GM10266 (cell line): Measurements from ENCODE around the gene ACER3.

Experiments
- DNase-seq: peaks from one replicate; pipeline ENCODE4 v3.0.0; 2012; ENCODE audit errors: extremely low spot score
- TF ChIP-seq, protein P1 (sequence below): IDR thresholded peaks from 2 replicates; pipeline ENCODE4 v1.5.1; 2012; ENCODE audit warnings: mild to moderate bottlenecking, low read depth; ENCODE audit not compliant: control insufficient read depth, insufficient read depth; ENCODE audit errors: missing control alignments

ACER3 gene

DNA sequence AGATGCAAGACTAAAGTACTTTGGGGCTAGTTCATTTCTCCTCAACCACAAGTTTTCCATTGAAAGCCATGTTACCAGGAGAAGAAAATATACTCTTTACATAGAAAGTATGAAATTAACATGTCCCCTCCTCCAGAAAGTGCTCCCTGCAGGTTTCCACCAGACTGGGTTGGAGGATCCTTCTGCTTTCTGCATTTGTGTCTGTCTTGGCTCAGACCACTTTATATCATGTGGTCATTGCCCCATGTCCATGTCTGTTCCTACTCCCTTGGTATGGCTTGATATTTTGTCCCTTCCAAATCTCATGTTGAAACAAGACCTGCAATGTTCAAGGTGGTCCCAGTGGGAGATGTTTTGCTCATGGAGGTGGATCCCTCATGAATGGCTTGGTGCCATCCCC is 28.4 kb upstream of the ACER3 start:
- no peak for DNase-seq
- TF ChIP-seq, protein P1, sequence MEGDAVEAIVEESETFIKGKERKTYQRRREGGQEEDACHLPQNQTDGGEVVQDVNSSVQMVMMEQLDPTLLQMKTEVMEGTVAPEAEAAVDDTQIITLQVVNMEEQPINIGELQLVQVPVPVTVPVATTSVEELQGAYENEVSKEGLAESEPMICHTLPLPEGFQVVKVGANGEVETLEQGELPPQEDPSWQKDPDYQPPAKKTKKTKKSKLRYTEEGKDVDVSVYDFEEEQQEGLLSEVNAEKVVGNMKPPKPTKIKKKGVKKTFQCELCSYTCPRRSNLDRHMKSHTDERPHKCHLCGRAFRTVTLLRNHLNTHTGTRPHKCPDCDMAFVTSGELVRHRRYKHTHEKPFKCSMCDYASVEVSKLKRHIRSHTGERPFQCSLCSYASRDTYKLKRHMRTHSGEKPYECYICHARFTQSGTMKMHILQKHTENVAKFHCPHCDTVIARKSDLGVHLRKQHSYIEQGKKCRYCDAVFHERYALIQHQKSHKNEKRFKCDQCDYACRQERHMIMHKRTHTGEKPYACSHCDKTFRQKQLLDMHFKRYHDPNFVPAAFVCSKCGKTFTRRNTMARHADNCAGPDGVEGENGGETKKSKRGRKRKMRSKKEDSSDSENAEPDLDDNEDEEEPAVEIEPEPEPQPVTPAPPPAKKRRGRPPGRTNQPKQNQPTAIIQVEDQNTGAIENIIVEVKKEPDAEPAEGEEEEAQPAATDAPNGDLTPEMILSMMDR: no peak

DNA sequence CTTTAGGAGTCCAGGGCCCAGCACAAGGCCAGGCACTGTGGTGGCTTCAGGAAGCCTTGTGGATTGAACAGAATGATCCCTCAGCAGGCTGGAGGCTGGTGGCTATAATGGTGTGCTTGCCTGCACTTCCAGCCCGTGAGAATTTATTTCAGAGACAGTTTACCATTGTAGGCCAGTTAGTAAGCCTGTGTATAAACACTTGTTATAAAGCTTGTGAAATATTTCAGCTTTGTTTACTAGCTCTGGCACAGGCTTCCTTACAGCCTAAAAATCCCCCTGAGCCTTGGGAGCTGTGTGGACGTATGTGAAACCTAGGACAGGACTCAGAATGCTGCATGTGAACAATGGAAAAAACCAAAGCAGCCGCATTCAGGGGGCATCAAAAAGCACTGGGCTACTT is 26.6 kb upstream of the ACER3 start:
- TF ChIP-seq, protein P1: no peak
- DNase-seq: no peak

DNA sequence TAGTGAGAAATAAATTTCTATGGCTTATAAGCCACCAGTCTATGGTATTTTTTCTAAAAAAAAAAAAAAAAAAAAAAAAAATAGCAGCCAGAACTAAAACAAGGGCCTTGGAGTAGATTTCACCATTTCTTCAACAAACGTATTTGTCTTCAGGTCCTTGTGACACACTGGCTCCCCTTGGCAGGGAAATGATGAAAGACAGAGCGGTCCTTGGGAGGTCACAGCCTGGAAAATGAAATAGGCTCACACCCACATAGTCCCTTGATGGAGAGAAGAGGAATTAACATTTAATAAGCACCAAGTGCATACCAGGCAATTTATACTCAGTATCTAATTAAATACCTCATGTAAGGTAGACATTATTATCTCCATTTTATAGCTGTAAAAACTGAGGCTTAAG is 25.7 kb upstream of the ACER3 start:
- no peak for DNase-seq
- TF ChIP-seq, protein P1: no peak

DNA sequence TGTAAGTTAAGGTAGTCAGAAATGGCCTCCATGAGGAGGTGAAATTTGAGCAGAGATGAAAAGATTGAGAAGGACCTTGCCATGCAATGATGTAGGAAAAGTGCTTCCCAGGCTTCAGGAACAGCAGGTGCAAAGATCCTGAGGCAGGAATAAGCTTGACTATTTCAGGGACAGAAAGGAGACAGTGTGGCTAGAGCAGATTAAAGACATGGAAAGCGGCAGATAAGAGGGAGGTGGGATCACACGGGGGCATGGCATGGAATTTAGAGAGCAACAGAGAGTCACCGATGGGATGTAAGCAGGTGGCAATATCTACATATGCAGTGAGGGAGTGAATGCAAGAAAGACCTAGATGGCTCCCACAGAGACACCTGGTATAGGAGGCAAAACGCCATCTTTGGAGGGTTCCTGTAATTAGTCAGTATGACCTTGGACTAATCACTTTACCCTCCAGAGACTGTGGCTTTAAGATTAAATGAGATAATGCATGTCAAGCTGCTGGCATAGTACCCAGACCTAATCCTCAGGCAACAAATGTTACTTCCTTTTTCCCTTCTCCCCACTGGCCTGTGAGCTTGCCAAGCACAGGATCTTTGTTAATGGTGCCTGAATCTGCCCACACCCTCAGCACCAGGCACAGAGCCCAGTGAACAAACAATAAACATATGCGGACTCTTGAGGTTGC is 24.6 kb upstream of the ACER3 start:
- no peak for DNase-seq
- TF ChIP-seq, protein P1: no peak

DNA sequence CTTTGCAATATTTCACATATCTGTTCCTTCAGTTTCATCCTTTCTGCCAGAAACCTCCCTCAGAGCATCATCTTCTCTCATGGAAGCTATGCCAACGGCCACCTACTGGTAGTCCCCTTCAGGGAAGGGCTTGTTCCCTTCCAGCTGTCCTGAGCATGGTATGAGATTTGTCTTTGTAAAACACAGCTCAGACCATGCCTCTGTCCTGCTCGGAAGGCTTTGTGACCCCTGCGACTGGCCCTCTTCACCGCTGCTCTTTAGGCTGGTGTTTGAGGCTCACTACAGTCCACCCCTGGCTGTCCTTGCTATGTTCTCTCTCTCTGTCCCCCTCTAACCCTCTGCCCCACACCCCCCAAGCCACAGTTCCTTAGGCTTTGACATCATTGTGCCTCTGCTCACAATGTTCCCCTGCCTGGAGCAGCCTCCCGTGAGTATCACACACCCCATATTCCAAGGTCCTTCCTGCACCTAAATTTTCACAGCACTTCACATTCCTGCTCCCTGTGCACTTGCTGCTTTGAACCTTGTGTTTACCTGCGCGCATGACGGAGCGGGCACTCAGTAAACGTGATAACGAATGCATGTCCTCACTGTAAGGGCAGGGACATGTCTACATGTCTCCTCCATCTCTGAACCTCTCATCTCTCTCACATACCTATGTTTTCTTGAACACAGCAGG is 24.0 kb upstream of the ACER3 start:
- no peak for DNase-seq
- TF ChIP-seq, protein P1: no peak

DNA sequence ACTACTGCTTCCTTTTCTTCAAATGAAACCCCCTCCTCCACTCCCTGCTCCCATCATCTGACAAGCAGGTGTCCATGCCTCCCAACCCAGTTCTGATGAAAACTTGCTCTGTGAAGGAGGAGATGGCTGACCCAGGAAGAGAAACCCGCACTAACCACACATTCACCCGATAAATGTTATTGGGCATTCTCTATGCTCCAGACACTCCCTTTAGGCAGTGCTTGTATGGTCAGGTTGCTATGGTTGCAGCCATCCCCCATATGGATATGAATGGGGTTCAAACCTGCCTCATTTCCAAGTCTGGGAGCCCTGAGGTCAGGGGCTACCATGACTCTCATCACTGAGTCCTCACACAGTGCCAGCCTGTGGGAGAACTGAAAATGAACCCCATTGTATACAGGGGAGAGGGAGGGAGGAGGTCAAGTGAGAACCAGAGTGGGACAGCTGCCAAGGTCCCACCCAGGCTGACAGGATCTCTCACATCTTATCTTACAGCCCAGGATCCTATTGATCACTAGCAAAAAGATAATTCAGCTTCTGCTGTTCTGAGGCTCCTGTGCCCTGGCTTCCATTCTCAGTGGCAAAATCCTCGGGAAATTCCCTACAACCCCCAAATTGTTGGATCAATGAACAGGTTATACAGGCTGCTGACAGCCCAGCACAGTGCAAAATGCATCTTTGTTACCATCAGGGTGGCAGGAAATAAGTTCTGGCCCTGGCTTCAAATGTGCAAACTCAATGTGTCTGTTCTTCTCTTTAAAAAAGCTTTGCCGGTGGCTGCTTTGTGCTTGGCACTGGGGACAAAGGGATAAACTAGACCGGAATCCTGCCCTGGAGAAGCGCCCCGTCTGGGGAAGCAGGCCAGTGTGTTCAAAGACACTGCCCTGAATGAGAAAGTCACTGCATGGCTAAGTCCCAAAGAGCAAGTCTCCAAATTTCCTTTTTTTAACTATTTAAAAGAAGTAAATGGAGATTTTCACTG is 22.7 kb upstream of the ACER3 start:
- DNase-seq: no peak
- TF ChIP-seq, protein P1: no peak

DNA sequence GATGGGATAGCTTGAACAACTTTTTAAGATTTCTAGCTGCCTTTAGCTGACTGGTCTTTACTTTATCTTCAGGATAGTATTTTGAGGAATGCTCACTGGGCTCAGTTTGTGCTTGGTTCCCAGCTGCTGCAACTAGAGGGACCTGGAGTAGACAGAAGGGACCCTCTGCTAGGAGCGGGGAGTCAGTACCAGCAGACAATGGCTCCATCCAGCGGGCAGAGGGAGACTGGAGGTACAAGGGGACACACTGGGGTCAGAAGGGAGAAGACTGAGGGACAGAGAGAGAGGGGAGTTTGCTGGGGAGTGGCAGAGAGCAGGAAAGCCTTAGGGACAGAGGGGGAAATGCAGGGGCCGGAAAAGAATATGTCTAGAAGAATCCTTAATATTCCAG is 22.0 kb upstream of the ACER3 start:
- TF ChIP-seq, protein P1: peak; percentile 6
- no peak for DNase-seq
